ENCODE data around the gene CP. TPM values are rescaled to one million over a fixed set of nuclear protein-coding genes. Genes with fewer than 3 reads are reported as not detected.

CP gene
- not detected for total RNA-seq

- Mint-ChIP-seq H3K4me3 (no peak within 1 kb of the TSS), H3K27me3 (peaks cover 2% of the 10 kb centered on the region), H3K27ac (no peak within 1 kb of the TSS), H3K4me1 (ENCODE audit: low read depth) (peaks cover 25% of the 10 kb centered on the region), H3K36me3 (ENCODE audit: low read depth) (peaks cover 2% of the 10 kb centered on the region), H3K9me3 (peaks cover 2% of the 10 kb centered on the region)
- DNase-seq (no peak), ATAC-seq (no peak)
- no peak for TF ChIP-seq CTCF (IDR thresholded peaks at IDR 0.05)
- ChIA-PET CTCF (interaction anchor here (1.2 kb wide), 1 partner anchor 15 kb away, joined by 3 read pairs; no protein-coding TSS in a partner anchor), POLR2A (no interaction called here)
- intact Hi-C loops (cut with micrococcal nuclease): no loop called here
Measured at GRCh38 chr3:149221783-149222517, at the start of gene CP. Gene CP, minus strand, starts transcription at chr3:149221829. Its CDS starts 37 bp downstream, at chr3:149221792.

DNA sequence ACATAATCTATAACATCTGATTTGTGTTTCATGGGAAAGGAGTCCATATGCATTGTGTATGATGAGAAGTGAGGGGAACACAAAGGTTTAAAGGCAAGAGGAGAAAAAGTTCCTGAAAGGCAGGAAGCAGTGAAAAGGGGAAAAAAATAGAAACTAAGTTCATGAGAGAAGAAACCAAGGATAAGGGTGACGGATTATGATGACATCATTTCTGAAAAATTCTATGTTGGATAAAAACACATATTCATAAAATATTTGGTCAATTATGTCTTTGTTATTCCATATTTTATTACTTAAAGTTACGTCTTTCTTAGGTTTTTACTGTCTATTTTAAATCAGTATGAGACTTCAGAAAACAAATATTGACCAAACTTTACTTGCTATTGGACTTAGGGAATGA is 48.6 kb upstream of the CP start:
- no peaks in the 10 kb centered on the region for H3K27me3 Mint-ChIP-seq
- no peak for DNase-seq
- ATAC-seq: no peak
- intact Hi-C loops (cut with micrococcal nuclease): loop anchor here (5.0 kb wide), 1 partner anchor 43 kb away; no protein-coding TSS in a partner anchor
- H3K9me3 Mint-ChIP-seq: no peaks in the 10 kb centered on the region
- POLR2A ChIA-PET: no interaction called here
- no peaks in the 10 kb centered on the region for H3K36me3 Mint-ChIP-seq (ENCODE audit: low read depth)
- CTCF ChIA-PET: interaction anchor here (6.4 kb wide), 1 partner anchor 151 kb away, joined by 124 read pairs; no protein-coding TSS in a partner anchor
- no peak overlapping the region for H3K27ac Mint-ChIP-seq
- no peaks in the 10 kb centered on the region for H3K4me1 Mint-ChIP-seq (ENCODE audit: low read depth)
- no peak for TF ChIP-seq CTCF (IDR thresholded peaks at IDR 0.05)
- no peak overlapping the region for H3K4me3 Mint-ChIP-seq

GRCh38 chr3:149269687-149270086 is 48.1 kb upstream of the CP start:
- TF ChIP-seq CTCF (IDR thresholded peaks at IDR 0.05): no peak
- Mint-ChIP-seq H3K27ac (no peak overlapping the region), H3K36me3 (ENCODE audit: low read depth) (no peaks in the 10 kb centered on the region), H3K27me3 (no peaks in the 10 kb centered on the region), H3K4me1 (ENCODE audit: low read depth) (no peaks in the 10 kb centered on the region), H3K9me3 (no peaks in the 10 kb centered on the region), H3K4me3 (no peak overlapping the region)
- CTCF ChIA-PET: interaction anchor here (3.1 kb wide), 1 partner anchor 149 kb away, joined by 16 read pairs; no protein-coding TSS in a partner anchor
- DNase-seq (no peak), ATAC-seq (no peak)
- intact Hi-C loops (cut with micrococcal nuclease): loop anchor here (5.0 kb wide), 1 partner anchor 42 kb away; no protein-coding TSS in a partner anchor
- POLR2A ChIA-PET: no interaction called here

DNA sequence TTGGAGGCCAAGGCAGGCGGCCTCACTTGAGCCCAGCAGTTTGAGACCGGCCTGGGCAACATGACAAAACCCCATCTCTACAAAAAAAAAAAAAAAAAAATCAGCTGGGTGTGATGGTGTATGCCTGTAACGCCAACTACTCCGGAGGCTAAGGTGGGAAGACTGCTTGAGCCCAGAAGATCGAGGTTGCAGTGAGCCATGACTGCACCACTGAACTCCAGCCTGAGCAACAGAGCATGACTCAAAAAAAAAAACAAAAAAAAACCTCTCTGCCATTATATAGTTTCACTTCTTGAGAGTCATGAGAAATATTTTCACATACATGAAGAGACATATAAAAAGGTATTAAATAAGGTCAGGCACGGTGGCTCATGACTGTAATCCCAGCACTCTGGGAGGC is 45.9 kb upstream of the CP start:
- intact Hi-C loops (cut with micrococcal nuclease): no loop called here
- DNase-seq (no peak), ATAC-seq (no peak)
- POLR2A ChIA-PET: no interaction called here
- Mint-ChIP-seq H3K27ac (no peak overlapping the region), H3K27me3 (no peaks in the 10 kb centered on the region), H3K4me3 (no peak overlapping the region), H3K4me1 (ENCODE audit: low read depth) (no peaks in the 10 kb centered on the region), H3K36me3 (ENCODE audit: low read depth) (no peaks in the 10 kb centered on the region), H3K9me3 (no peaks in the 10 kb centered on the region)
- TF ChIP-seq CTCF (IDR thresholded peaks at IDR 0.05): no peak
- CTCF ChIA-PET: interaction anchor here (1.1 to 3.1 kb wide), 4 partner anchors 14 to 312 kb away, joined by 3 to 16 read pairs (median 5); no protein-coding TSS in a partner anchor

- TF ChIP-seq CTCF (IDR thresholded peaks at IDR 0.05): no peak
- intact Hi-C loops (cut with micrococcal nuclease): no loop called here
- POLR2A ChIA-PET: no interaction called here
- ATAC-seq (no peak), DNase-seq (no peak)
- no peaks in the 10 kb centered on the region for H3K4me1 Mint-ChIP-seq (ENCODE audit: low read depth)
- no peaks in the 10 kb centered on the region for H3K27me3 Mint-ChIP-seq
- H3K27ac Mint-ChIP-seq: no peak overlapping the region
- no peaks in the 10 kb centered on the region for H3K36me3 Mint-ChIP-seq (ENCODE audit: low read depth)
- no peaks in the 10 kb centered on the region for H3K9me3 Mint-ChIP-seq
- CTCF ChIA-PET: interaction anchor here (3.1 kb wide), 1 partner anchor 146 kb away, joined by 16 read pairs; no protein-coding TSS in a partner anchor
- no peak overlapping the region for H3K4me3 Mint-ChIP-seq
Measured at GRCh38 chr3:149266736-149267135, 45.1 kb upstream of the CP start.
